Endothelial cell of umbilical vein (primary cell): ENCODE data around the gene ST6GALNAC2. TPM values are rescaled to one million over a fixed set of nuclear protein-coding genes. Genes with fewer than 3 reads are reported as not detected.
A peak's percentile ranks its signal among the peaks of the same experiment; 100 is the strongest.

ENCODE experiments used
- BruUV-seq: library from RNA; stranded (reverse); fragments of 400-500 nt; replicated peaks from 2 replicates; lab custom pipeline; 2021; lab: Mats Ljungman, UMichigan
- CTCF ChIA-PET: fragments of 300-600, 350-600 bp; sonication (Branson Sonifier 250); formaldehyde crosslinking; loops from one replicate; lab custom pipeline; 2021; ENCODE audit warnings: antibody characterized with exemption, inconsistent platforms; lab: Charles Lee
- POLR2A ChIA-PET: fragments of 300-600, 350-600 bp; sonication (Branson Sonifier 250); formaldehyde crosslinking; loops from one replicate; lab custom pipeline; 2021; ENCODE audit warnings: antibody characterized with exemption, inconsistent platforms; lab: Charles Lee
- DNase-seq: peaks from one replicate; pipeline ENCODE4 v3.0.0-alpha.2; 2011; ENCODE audit warnings: low read depth, low spot score
- FAIRE-seq: peaks from 2 replicates; lab custom pipeline; 2011; peaks lifted over from hg19 to GRCh38; lab: Jason Lieb, UNC
- H2AFZ ChIP-seq: 2 replicates; pipeline ENCODE4 v1.6.0; 2012; ENCODE audit warnings: low read depth, low read length, control low read depth, inconsistent platforms
- H3K27ac ChIP-seq: 2 replicates; pipeline ENCODE4 v1.5.1; 2011; ENCODE audit warnings: low read depth, mild to moderate bottlenecking, control low read depth, low read length, moderate library complexity; ENCODE audit not compliant: insufficient read depth
- H3K27me3 ChIP-seq, 2 experiments: 2 replicates each; pipeline versions ENCODE4 v1.6.0 to v1.6.1; 2011; ENCODE audit warnings: low read length in 2 of 2, mixed read lengths in 1 of 2; ENCODE audit not compliant: control insufficient read depth in 2 of 2, insufficient read depth in 2 of 2
- H3K36me3 ChIP-seq, 2 experiments: 2 replicates in 1 of 2; 3 replicates in 1 of 2; pipeline ENCODE4 v1.5.1; 2011; ENCODE audit warnings: low read length in 2 of 2, mild to moderate bottlenecking in 1 of 2, moderate library complexity in 1 of 2; ENCODE audit not compliant: control insufficient read depth in 2 of 2, insufficient read depth in 2 of 2; ENCODE audit errors: extremely low read depth in 1 of 2
- H3K4me1 ChIP-seq: 3 replicates; pipeline ENCODE4 v1.5.1; 2011; ENCODE audit warnings: mild to moderate bottlenecking, low read length; ENCODE audit not compliant: control insufficient read depth, insufficient read depth; ENCODE audit errors: extremely low read depth
- H3K4me2 ChIP-seq: 2 replicates; pipeline ENCODE4 v1.6.1; 2011; ENCODE audit warnings: low read length, control low read depth, mixed read lengths; ENCODE audit not compliant: insufficient read depth
- H3K4me3 ChIP-seq, 3 experiments: fragments of 200-600 bp in 1 of 3; sonication (generic), shearing (Covaris generic) in 1 of 3; replicated peaks in 1 of 3; 2 replicates each; pipeline ENCODE4 v1.5.1; 2011 to 2016; ENCODE audit warnings: control low read depth in 3 of 3, low read length in 3 of 3, mild to moderate bottlenecking in 2 of 3, inconsistent platforms in 1 of 3, low read depth in 1 of 3, moderate library complexity in 1 of 3; ENCODE audit not compliant: insufficient read depth in 1 of 3
- H3K79me2 ChIP-seq: 2 replicates; pipeline ENCODE4 v1.6.0; 2012; ENCODE audit warnings: low read length, inconsistent platforms; ENCODE audit not compliant: control insufficient read depth, insufficient read depth
- H3K9ac ChIP-seq: replicated peaks from 2 replicates; pipeline ENCODE3; 2011; ENCODE audit warnings: low read length, control low read depth; ENCODE audit not compliant: insufficient read depth; ENCODE audit errors: extremely low read depth
- H3K9me1 ChIP-seq: replicated peaks from 3 replicates; pipeline ENCODE4 v1.6.0; 2011; ENCODE audit warnings: mild to moderate bottlenecking, low read length; ENCODE audit not compliant: control insufficient read depth, insufficient read depth; ENCODE audit errors: extremely low read depth
- H3K9me3 ChIP-seq: replicated peaks from 2 replicates; pipeline ENCODE4 v1.5.1; 2012; ENCODE audit warnings: low read length, inconsistent platforms; ENCODE audit not compliant: control insufficient read depth, insufficient read depth
- H4K20me1 ChIP-seq: replicated peaks from 2 replicates; pipeline ENCODE3; 2011; ENCODE audit warnings: mild to moderate bottlenecking, low read length; ENCODE audit not compliant: control insufficient read depth, insufficient read depth; ENCODE audit errors: extremely low read depth
- EZH2 ChIP-seq: IDR thresholded peaks from 2 replicates; pipeline ENCODE4 v1.6.1; 2012; ENCODE audit warnings: borderline replicate concordance, low read depth, mild to moderate bottlenecking, moderate library complexity, low read length, inconsistent platforms; ENCODE audit not compliant: severe bottlenecking
- MAX ChIP-seq: IDR thresholded peaks from 2 replicates; pipeline ENCODE4 v1.6.1; 2011; ENCODE audit not compliant: insufficient read depth, insufficient read length
- POLR2AphosphoS5 ChIP-seq: IDR thresholded peaks from 2 replicates; pipeline ENCODE4 v1.6.1; 2012; ENCODE audit warnings: low read depth, mild to moderate bottlenecking, control low read depth, low read length, moderate library complexity; ENCODE audit not compliant: insufficient read depth
- dilution Hi-C: fragments of 300-500 bp; cut with MboI; formaldehyde crosslinking; loops from one replicate; pipeline ENCODE4 v1.15.0; 2019; ENCODE audit warnings: low sequenced_read_pairs; ENCODE audit not compliant: extremely low pct_ligation_motif_present
- intact Hi-C: fragments of 100-400 bp; cut with micrococcal nuclease; formaldehyde crosslinking; loops from one replicate; pipeline ENCODE4 v1.10.0; 2022
- polyA plus RNA-seq, 4 experiments: library from polyadenylated mRNA; depleted of rRNA in 3 of 4; stranded (reverse) in 3 of 4; unstranded in 1 of 4; fragments of >200 nt; gene quantifications; 2 replicates each; pipeline versions ENCODE4 v1.2.1 to v1.2.3, GENCODE V29; 2011 to 2012; ENCODE audit warnings: missing spikeins in 1 of 4
- total RNA-seq: library from RNA; stranded (reverse); gene quantifications from 2 replicates; pipeline ENCODE4 v1.2.3, GENCODE V29; 2021

The ST6GALNAC2 gene
- total and polyA plus RNA-seq, 2 donors (not counting 3 experiments of a cell fraction or from before 2014, with no cell fraction given) = 0.59 to 1.7 TPM

GRCh38 chr17:76568811-76569221 is 16.8 kb downstream of the ST6GALNAC2 start:
- no TSS peak for BruUV-seq
- no peak overlapping the region for H3K4me2 ChIP-seq
- TF ChIP-seq MAX = no peak
- CTCF ChIA-PET = interaction anchor here (3.6 kb wide), 1 partner anchor 55 kb away, joined by 19 read pairs; no protein-coding TSS in a partner anchor
- DNase-seq (no peak), FAIRE-seq (no peak)
- no peaks in the 10 kb centered on the region for H3K27me3 ChIP-seq
- no peaks in the 10 kb centered on the region for H3K79me2 ChIP-seq
- H3K4me3 ChIP-seq = no peak overlapping the region
- no peaks in the 10 kb centered on the region for H3K4me1 ChIP-seq
- H3K27ac ChIP-seq = no peak overlapping the region
- H3K9me3 ChIP-seq = no peaks in the 10 kb centered on the region
- dilution Hi-C loops (no loop called here), intact Hi-C loops (no loop called here)
- peaks cover 5 to 7% of the 10 kb centered on the region in 2 experiments for H3K36me3 ChIP-seq
- no peaks in the 10 kb centered on the region for H3K9me1 ChIP-seq
- no peaks in the 10 kb centered on the region for H4K20me1 ChIP-seq
- POLR2A ChIA-PET = no interaction called here
- H2AFZ ChIP-seq = no peak overlapping the region
- H3K9ac ChIP-seq = no peak overlapping the region

- POLR2A ChIA-PET = interaction anchor here (0.5 to 1.2 kb wide), 3 partner anchors 10 to 14 kb away, joined by 3 to 6 read pairs (median 3); no protein-coding TSS in a partner anchor
- dilution Hi-C loops = no loop called here
- H3K27ac ChIP-seq = no peak overlapping the region
- no peaks in the 10 kb centered on the region for H3K79me2 ChIP-seq
- peaks cover 5% of the 10 kb centered on the region for H3K4me1 ChIP-seq
- H3K4me3 ChIP-seq = no peak overlapping the region
- H3K27me3 ChIP-seq = no peaks in the 10 kb centered on the region
- FAIRE-seq (no peak), DNase-seq (no peak)
- TF ChIP-seq EZH2 (no peak), POLR2AphosphoS5 (peak; percentile 15)
- no peak overlapping the region for H3K4me2 ChIP-seq
- H3K9me3 ChIP-seq = no peaks in the 10 kb centered on the region
- BruUV-seq = no TSS peak
- H2AFZ ChIP-seq = no peak overlapping the region
- intact Hi-C loops = no loop called here
- H3K9me1 ChIP-seq = no peaks in the 10 kb centered on the region
- CTCF ChIA-PET = interaction anchor here (0.8 to 3.6 kb wide), 6 partner anchors 10 to 56 kb away, joined by 3 to 19 read pairs (median 4); no protein-coding TSS in a partner anchor
- no peak overlapping the region for H3K9ac ChIP-seq
- H4K20me1 ChIP-seq = no peaks in the 10 kb centered on the region
- peaks cover 5 to 7% of the 10 kb centered on the region in 2 experiments for H3K36me3 ChIP-seq
Observed at GRCh38 chr17:76567634-76568432, 17.8 kb downstream of the ST6GALNAC2 start.
